GM15510 (cell line): ENCODE measurements around the gene JAKMIP1.
A peak's percentile ranks its signal among the peaks of the same experiment; 100 is the strongest.

Source experiments
- POLR2A ChIP-seq: IDR thresholded peaks from 3 replicates; pipeline ENCODE4 v1.6.1; 2011; ENCODE audit warnings: borderline replicate concordance; ENCODE audit not compliant: insufficient read length; ENCODE audit errors: extremely low read depth

The JAKMIP1 gene

DNA sequence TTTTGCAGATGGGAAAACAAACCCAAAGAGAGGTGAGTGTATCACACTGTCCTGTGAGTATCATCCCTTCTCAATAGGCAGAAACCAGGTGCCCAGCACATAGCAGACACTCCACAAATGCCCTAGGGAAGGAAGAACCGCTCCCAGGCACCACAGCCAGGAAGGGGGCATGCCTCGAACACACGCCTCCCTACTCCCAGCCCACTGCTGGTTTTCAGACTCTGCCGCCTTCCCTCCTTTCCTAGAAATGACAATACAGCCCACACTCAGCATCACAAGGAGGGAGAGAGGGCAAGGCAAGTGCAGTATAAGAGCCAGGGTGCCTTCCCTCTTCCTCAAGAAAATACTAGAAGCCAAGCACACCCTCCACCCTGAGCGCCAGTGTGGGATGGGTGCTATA lies 16.2 kb downstream of the JAKMIP1 start:
- no peak for TF ChIP-seq POLR2A

DNA sequence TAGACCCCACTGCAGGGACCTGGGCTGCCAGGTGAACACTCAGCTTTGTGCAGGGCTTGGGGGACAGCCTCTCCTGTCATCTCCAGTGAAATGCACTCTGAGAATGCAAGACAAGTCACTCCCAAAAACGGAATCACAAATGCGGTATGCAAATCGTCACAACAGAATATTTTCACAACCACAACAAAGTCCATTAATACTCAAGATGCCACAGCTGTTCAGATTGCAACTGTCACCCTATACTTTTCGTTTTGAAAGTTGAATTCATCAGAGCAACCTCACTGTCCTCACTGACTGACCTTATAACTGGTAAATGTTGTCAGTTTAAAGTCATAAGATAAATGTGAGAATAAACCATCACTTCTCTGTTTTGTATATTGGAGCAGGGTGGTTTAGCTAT lies 16.6 kb downstream of the JAKMIP1 start:
- TF ChIP-seq POLR2A: peak; percentile 47

DNA sequence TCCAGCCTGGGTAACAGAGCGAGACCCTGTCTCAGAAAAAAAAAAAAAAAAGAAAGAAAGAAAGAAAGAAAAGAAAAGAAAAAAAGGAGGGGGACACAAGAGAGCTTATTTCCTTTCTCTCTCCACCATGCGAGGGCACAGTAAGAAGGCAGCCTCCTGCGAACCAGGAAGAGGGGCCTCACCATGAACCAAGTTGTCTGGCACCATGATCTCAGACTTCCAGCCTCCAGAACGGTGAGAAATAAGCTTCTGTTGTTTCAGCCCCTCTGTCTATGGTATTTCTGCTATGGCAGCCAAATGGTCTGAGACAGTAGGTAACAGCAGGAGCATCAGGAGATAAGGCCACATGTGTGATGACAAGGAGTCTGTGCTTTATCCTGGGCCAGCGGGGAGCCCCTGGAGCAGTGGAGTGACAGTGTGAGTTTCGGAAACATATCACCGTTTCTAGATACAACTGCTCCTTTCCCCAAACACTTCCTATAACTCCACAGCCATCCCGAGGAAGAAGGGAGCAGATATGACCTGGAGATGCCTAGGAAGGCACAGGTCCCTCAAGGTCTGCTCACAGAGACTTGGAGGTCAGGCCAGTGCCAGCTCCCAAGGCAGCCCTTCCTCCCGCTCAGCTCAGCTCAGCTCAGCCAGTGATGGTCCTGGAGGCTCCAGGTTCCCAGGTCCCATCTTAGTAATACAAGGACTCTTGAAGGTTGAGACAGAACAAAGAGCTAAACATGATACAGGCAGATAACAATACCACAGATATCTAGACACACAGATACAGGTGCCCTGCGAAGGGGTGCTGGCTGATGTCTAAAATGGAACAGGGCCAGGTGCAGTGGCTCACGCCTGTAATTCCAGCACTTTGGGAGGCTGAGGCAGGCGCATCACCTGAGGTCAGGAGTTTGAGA lies 17.7 kb downstream of the JAKMIP1 start:
- no peak for TF ChIP-seq POLR2A

DNA sequence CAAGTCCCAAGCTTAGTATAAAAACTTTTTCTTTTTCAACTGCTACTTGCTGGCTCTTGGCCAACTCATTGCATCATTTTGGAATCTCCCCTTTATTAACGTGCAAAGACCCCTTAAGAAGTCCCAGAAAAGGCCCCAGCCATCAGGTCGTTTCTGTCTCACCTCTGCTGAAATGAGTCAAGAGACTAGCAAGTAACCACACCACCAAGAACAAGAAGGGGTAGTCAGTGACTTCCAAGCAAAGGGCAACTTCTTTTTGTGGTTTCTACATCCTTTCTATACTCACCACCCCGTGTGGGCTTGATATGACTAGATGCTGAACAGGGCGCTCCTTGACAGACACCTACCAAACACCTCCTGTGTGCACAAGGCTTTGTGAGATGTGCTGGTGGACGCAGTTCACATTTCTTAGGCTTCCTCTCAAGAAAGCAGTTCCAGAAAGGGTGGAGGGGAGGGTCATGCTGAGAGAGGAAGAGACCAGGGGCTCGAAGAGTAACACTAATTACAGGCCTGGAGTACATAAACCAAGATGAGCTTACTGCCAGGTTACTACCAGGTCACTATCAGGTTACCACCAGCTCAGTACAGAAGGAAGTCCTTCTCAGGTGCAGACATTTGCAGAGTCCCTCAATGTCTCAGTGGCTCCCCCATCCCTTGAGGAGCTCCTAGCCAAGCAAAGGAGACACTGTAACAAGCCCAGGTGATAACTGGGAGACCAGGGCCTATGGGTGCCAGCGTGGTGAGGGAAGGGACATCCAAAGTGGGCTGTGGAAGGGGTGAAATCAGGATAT lies 19.3 kb downstream of the JAKMIP1 start:
- no peak for TF ChIP-seq POLR2A

DNA sequence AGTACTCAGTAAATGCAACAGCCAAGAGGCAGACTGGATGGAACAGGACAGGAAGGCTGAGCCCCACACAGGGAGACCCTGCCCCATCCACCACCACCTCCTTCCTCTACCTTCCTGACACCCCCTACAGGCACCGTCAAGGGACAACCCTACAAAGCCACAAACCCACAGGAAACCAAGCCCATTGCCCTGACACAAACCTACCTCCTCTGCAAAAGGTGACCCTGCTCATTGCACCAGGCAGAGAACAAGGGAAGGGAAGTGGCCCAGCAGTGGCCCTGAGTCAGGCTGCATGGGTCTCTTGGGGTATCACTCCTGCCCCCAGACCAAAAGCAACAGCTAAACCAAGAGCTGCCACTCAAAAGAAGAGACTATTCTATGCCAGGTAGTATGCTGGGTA lies 21.0 kb downstream of the JAKMIP1 start:
- TF ChIP-seq POLR2A: no peak

DNA sequence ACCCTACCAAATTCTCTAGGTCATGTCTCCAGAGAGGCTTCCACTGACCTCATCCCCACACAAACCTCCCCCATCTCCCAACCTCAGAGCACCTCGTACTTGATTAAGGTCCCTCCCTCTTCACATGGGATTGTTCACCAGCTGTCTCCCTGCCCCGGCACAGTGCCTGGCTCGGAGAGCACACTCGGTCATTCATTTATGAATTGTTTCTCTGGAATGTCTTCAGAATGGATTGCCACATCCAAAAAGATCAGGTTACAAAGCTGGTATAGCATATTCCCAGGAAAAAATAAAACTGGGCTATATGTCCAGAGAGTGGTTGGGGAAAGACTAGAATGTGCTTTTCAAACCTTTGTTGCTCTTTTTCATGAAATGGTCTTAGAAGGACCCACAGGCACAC lies 21.6 kb downstream of the JAKMIP1 start:
- no peak for TF ChIP-seq POLR2A

DNA sequence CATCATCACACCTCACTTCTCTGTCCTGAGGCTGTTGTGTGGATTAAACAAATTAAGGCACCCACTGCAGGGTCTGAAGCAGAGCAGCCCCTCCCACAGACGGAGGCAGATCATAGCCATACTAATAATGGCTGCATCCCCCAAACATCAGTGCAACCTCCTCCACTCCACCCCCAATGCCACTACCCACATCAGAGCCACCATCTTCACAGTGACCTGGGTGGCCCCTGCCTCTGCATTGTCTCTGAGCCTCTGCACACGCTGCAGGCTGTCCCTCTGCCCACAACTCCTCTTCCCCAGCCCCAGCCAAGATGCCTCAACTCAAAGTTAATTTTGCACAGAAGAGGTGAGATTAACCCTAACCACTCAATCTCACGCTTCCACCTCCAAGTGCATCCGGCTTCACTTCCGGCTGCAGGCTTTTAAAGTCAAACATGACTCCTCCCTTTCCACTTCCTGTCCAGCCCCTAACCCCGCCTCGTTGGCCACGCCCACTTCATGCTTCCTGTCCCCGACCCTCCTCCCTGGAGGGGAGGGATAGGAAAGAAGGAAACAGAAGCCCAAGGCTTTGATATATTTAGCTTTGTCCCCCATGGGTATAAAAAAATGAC lies 22.7 kb downstream of the JAKMIP1 start:
- TF ChIP-seq POLR2A: no peak

DNA sequence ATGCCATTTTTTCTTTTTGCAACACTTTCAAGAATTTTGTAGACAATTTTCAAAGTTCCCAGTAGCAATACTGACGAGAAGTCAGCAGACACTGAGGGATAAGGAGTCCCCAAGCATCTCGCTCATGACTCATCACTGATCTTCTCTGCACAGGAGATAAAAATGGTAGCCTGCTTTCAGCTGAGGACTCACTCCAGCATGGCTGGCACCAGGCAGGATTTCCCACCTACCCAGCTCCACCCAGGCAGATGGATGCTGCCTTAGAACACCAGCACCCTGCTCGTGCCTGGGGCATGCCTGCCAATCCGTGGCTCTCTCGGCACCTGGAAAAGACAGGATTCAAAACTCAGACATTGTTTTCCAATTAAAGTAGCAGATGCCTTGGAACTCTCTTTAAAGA lies 24.9 kb downstream of the JAKMIP1 start:
- no peak for TF ChIP-seq POLR2A

DNA sequence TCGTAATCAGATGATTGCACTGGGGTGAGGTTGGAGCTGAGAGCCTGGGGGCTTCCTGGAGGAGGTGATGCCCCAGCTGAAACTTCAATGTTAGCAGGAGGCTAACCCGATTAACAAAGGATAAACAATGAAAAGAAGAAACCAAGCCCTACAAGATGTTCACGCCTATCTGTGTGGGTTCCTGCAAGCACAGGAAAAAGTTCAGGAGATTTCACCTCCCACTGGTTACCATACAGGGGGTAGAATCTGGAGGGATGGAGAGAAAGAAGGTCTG lies 27.5 kb downstream of the JAKMIP1 start:
- TF ChIP-seq POLR2A: no peak

DNA sequence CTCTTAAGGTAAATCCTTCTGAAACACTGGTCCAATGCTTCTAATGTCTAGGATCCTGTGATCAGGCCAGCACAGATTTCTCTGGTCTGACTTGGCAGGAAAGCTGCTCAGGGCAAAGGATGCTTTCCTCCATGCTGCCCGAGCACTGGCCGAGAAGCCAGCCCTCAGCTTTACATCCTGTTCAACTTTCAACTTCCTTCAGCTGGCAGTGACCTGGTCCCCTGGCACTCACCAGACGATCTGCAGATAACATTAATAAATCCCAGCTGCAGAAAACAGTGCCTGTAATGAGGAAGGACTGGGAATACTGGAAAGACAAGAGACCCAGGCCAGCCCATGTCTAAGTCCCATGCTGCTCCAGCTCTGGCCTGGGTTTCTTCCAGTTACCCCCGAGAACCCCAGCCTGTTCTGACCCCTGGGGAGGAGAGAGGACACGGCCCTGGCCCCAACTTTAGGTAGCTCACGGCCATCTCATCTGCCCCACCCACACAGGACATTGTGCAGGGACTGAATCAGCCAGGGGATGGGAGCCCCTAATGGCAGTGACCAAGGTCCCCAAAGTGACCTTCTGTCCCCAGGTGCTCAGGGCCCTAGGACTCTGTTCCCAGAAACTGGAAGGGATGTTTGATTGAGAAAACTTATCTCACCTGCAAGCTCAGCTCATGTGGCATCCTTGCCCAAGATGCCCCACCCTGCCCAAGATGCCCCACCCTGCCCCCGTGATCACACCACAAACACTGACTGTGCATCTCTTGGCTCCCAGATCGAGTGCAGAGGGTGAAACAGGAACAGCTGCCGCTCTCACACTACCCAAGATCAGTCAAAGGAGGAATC lies 28.0 kb downstream of the JAKMIP1 start:
- TF ChIP-seq POLR2A: no peak

DNA sequence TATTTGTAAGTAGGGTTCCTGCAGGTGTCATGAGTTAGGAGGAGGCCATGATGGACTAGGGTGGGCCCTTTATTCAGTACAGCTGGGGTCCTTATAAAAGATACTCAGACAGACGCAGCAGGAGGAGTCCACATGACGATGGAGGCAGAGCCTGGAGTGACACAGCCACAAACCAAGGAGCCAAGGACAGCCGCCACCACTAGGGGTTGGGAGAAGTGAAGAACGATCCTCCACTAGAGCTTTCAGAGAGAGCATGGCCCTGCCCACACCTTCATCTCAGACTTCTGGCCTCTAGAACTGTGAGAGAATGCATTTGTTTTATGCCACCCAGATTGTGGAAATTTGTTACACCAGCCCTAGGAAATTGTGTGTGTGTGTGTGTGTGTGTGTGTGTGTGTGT lies 31.1 kb downstream of the JAKMIP1 start:
- TF ChIP-seq POLR2A: no peak

DNA sequence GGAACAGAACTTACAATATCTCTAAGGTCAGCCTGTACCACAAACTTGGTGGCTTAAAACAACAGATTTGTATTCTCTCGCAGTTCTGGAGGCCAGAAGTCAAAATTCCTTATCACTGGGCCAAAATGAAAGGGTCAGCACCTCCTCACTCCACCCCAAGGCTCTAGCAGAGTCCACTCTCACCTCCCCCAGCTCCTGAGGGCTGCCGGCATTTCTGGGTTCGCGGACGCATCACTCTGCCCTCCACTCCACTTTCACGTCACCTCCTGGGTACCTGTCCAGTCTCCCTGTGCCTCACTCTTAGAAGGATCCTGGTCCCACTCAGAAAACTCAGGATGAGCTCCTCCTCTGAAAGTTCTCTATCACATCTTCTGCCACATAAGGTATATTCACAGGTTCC lies 34.6 kb downstream of the JAKMIP1 start:
- no peak for TF ChIP-seq POLR2A

DNA sequence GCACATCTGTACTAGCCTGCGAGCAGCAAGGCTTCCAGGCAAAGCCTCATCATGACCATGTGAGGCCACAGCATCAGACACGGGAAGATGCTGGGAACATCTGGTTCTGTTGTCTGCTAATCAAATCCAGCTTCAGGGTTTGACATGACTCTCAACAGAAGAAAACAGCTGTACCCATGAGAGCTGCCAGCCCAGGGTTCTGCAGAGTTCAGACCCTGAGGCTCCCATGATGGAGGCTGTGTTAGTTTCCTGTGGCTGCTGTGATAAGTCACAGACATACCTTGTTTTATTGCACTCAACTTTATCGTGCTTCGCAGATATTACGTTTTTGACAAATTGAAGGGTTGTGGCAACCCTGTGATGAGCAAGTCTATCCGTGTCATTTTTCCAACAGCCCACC lies 37.5 kb downstream of the JAKMIP1 start:
- no peak for TF ChIP-seq POLR2A

DNA sequence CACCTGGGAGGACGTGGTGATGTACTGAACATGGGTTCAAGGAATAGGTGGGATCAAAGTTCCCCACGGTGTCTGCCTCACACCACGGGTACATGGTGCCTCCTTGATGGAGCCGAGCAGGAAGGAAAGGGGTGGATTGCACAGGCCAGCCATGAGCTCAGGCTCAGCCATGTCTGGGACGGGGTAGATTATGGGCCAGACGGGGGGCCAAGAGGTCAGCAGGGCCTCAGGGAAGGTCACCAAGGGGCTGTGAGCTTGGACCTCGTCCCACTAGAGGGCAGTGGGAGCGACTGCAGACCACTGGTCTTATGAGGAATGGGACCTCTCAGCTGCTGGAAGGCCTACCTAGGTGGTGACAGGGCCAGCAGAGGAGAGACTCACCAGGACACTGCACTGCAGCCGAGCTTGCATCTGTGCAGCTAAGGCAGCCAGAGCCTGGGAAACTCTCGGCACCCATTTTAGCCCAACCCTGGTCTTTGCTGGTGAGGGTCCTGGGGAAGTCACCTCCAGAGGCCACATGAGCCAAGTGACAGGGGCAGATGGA lies 38.4 kb downstream of the JAKMIP1 start:
- TF ChIP-seq POLR2A: no peak
